ENCODE results near the gene TMC1. TPM values are rescaled to one million over a fixed set of nuclear protein-coding genes. Genes with fewer than 3 reads are reported as not detected.

Gene TMC1
- total and polyA plus RNA-seq, 2 of the 13 experiments (the other 11 are each of a cell fraction or from before 2014, with no cell fraction given): 0.02 to 0.03 TPM

DNA sequence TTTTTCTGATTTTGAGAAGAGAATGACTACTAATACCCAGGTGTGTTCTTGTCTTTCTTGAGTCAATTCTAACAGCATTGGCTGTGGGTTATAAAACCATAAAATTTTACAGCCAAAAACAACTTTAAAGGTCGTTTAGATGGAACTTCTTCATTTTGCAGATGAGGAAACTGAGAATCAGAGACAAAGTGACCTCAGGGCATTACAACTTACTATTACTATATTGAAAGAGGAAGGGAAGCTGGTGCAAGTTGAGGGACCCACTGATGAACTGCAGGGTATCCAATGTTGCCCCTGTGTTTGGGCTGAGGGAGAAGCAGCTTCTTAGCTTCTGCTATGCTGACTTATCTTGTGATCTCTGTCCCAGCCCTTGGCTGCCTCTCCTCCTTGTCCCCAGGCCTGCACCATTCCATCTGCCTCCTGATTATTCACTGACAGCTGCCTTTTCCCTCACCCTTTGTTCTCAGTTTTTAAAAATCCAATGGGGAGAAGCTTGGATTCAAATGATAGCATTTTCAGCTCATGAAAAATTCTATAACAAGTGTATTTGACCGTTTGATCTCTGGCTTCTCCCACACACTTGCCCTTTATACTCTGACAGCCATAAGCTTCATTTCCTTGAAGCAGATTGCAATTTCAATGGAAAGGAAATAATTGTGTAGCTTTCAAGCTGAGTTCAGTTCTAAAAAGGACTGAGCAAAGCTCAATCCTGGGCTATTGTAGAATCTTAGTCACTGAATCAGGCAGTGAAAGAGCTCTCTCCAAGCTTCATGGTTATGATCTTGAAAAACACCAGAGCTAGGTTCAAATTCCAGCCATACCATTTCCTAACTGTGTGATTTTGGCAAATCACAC, 68.5 kb downstream of the TMC1 start (continued):
- TF ChIP-seq, protein P1, sequence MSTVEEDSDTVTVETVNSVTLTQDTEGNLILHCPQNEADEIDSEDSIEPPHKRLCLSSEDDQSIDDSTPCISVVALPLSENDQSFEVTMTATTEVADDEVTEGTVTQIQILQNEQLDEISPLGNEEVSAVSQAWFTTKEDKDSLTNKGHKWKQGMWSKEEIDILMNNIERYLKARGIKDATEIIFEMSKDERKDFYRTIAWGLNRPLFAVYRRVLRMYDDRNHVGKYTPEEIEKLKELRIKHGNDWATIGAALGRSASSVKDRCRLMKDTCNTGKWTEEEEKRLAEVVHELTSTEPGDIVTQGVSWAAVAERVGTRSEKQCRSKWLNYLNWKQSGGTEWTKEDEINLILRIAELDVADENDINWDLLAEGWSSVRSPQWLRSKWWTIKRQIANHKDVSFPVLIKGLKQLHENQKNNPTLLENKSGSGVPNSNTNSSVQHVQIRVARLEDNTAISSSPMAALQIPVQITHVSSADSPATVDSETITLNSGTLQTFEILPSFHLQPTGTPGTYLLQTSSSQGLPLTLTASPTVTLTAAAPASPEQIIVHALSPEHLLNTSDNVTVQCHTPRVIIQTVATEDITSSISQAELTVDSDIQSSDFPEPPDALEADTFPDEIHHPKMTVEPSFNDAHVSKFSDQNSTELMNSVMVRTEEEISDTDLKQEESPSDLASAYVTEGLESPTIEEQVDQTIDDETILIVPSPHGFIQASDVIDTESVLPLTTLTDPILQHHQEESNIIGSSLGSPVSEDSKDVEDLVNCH (CRISPR knock-in tag; IDR thresholded peaks at IDR 0.05): no peak
- TF ChIP-seq ZNF597 (CRISPR knock-in tag; IDR thresholded peaks at IDR 0.05): no peak
- no peak for TF ChIP-seq RBM22 (optimal IDR thresholded peaks at IDR 0.05; ENCODE audit: low read length)
- TF ChIP-seq, protein P2, sequence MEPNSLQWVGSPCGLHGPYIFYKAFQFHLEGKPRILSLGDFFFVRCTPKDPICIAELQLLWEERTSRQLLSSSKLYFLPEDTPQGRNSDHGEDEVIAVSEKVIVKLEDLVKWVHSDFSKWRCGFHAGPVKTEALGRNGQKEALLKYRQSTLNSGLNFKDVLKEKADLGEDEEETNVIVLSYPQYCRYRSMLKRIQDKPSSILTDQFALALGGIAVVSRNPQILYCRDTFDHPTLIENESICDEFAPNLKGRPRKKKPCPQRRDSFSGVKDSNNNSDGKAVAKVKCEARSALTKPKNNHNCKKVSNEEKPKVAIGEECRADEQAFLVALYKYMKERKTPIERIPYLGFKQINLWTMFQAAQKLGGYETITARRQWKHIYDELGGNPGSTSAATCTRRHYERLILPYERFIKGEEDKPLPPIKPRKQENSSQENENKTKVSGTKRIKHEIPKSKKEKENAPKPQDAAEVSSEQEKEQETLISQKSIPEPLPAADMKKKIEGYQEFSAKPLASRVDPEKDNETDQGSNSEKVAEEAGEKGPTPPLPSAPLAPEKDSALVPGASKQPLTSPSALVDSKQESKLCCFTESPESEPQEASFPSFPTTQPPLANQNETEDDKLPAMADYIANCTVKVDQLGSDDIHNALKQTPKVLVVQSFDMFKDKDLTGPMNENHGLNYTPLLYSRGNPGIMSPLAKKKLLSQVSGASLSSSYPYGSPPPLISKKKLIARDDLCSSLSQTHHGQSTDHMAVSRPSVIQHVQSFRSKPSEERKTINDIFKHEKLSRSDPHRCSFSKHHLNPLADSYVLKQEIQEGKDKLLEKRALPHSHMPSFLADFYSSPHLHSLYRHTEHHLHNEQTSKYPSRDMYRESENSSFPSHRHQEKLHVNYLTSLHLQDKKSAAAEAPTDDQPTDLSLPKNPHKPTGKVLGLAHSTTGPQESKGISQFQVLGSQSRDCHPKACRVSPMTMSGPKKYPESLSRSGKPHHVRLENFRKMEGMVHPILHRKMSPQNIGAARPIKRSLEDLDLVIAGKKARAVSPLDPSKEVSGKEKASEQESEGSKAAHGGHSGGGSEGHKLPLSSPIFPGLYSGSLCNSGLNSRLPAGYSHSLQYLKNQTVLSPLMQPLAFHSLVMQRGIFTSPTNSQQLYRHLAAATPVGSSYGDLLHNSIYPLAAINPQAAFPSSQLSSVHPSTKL (CRISPR knock-in tag; IDR thresholded peaks at IDR 0.05): no peak
- no peak for TF ChIP-seq JARID2 (CRISPR knock-in tag; IDR thresholded peaks at IDR 0.05; ENCODE audit: insufficient replicate concordance)
- TF ChIP-seq GLI4 (CRISPR knock-in tag; IDR thresholded peaks at IDR 0.05; ENCODE audit: borderline replicate concordance): no peak
- TF ChIP-seq ZNF562 (CRISPR knock-in tag; IDR thresholded peaks at IDR 0.05; ENCODE audit: borderline replicate concordance): no peak
- TF ChIP-seq ZNF382 (CRISPR knock-in tag; IDR thresholded peaks at IDR 0.05; ENCODE audit: borderline replicate concordance): no peak
- TF ChIP-seq, protein P3, sequence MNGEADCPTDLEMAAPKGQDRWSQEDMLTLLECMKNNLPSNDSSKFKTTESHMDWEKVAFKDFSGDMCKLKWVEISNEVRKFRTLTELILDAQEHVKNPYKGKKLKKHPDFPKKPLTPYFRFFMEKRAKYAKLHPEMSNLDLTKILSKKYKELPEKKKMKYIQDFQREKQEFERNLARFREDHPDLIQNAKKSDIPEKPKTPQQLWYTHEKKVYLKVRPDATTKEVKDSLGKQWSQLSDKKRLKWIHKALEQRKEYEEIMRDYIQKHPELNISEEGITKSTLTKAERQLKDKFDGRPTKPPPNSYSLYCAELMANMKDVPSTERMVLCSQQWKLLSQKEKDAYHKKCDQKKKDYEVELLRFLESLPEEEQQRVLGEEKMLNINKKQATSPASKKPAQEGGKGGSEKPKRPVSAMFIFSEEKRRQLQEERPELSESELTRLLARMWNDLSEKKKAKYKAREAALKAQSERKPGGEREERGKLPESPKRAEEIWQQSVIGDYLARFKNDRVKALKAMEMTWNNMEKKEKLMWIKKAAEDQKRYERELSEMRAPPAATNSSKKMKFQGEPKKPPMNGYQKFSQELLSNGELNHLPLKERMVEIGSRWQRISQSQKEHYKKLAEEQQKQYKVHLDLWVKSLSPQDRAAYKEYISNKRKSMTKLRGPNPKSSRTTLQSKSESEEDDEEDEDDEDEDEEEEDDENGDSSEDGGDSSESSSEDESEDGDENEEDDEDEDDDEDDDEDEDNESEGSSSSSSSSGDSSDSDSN (CRISPR knock-in tag; IDR thresholded peaks at IDR 0.05): no peak

Data from HepG2 (cell line).